ENCODE data around the gene WLS. TPM values are rescaled to one million over a fixed set of nuclear protein-coding genes. Genes with fewer than 3 reads are reported as not detected.
"Not testable (repeated sequence)": the region's sequence is repeated elsewhere in the genome, so short reads cannot be mapped to it uniquely, and the experiment has no call there.

The WLS gene
- polyA plus RNA-seq, 1 donor from 2014 or later, result 8.8 TPM

DNA sequence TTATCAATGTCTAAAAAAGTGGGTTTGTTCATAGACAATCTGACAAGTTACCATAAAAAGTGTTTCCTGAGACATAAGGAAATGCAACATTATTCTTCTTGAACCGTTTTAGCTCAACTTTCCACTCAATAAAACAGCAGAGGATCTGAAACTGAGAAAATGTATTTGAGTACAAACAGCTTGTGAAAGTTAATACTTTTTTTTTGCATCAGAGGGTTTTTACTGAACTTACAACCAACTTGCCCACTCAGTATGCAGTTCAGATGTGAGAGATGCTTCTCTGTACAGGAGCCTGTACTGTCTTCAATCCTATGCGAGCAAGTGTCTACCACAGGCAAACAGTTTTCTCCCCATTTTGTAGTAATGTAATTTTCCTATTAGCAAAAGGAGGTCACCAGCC is 71.4 kb downstream of the WLS start:
- H3K36me3 ChIP-seq (ENCODE audit: insufficient read depth, low read length); H3K9me3 ChIP-seq (ENCODE audit: low read length); H3K9ac ChIP-seq (ENCODE audit: low read length); H2AFZ ChIP-seq (ENCODE audit: low read depth, low read length); H3K4me3 ChIP-seq (ENCODE audit: low read length); H3K27ac ChIP-seq (ENCODE audit: low read length); H3K27me3 ChIP-seq (ENCODE audit: insufficient read depth, low read depth, low read length); H3K4me2 ChIP-seq (ENCODE audit: low read length); H3K79me2 ChIP-seq (replicated peaks; ENCODE audit: insufficient read depth, low read length); H3F3A ChIP-seq (ENCODE audit: insufficient read depth, low read length, poor library complexity, severe bottlenecking); H4K20me1 ChIP-seq (ENCODE audit: insufficient read depth); H3K9me2 ChIP-seq (ENCODE audit: insufficient read depth, low read length): not testable (repeated sequence)

DNA sequence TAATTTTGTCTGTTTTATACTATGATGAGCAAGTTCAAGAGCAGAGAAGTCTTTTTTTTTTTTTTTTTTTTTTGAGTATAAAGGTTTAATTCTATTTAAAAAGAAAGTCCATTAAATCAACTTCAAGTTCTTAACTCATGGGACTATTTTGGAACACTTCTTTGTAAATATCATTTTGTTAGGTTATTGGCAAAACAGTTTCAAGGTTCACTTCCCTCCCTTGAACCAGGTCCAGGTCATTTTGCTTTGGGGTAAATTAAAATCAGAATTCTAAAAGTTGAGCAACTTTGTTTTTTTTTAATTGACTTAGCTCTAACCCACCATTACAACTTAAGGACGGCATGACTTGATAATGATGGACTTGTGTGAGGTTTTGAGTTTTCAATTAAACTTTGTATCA is 72.3 kb downstream of the WLS start:
- no peaks in the 10 kb centered on the region for H4K20me1 ChIP-seq (ENCODE audit: insufficient read depth)
- TF ChIP-seq EP300 (conservative IDR thresholded peaks at IDR 0.05; ENCODE audit: poor library complexity, severe bottlenecking), result no peak
- no peak for TF ChIP-seq EZH2 (IDR thresholded peaks at IDR 0.05; ENCODE audit: borderline replicate concordance, insufficient read depth, low read length, poor library complexity, severe bottlenecking)
- TF ChIP-seq, protein P1, sequence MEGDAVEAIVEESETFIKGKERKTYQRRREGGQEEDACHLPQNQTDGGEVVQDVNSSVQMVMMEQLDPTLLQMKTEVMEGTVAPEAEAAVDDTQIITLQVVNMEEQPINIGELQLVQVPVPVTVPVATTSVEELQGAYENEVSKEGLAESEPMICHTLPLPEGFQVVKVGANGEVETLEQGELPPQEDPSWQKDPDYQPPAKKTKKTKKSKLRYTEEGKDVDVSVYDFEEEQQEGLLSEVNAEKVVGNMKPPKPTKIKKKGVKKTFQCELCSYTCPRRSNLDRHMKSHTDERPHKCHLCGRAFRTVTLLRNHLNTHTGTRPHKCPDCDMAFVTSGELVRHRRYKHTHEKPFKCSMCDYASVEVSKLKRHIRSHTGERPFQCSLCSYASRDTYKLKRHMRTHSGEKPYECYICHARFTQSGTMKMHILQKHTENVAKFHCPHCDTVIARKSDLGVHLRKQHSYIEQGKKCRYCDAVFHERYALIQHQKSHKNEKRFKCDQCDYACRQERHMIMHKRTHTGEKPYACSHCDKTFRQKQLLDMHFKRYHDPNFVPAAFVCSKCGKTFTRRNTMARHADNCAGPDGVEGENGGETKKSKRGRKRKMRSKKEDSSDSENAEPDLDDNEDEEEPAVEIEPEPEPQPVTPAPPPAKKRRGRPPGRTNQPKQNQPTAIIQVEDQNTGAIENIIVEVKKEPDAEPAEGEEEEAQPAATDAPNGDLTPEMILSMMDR (IDR thresholded peaks at IDR 0.05; ENCODE audit: poor library complexity, severe bottlenecking), result no peak
- TF ChIP-seq MXI1 (conservative IDR thresholded peaks at IDR 0.05; ENCODE audit: poor library complexity, severe bottlenecking), result no peak
- H3K9me2 ChIP-seq (ENCODE audit: insufficient read depth, low read length), result no peaks in the 10 kb centered on the region
- H3K27me3 ChIP-seq (ENCODE audit: insufficient read depth, low read depth, low read length), result no peaks in the 10 kb centered on the region
- H2AFZ ChIP-seq (ENCODE audit: low read depth, low read length), result no peak overlapping the region
- no peaks in the 10 kb centered on the region for H3K36me3 ChIP-seq (ENCODE audit: insufficient read depth, low read length)
- no peaks in the 10 kb centered on the region for H3K9me3 ChIP-seq (ENCODE audit: low read length)
- H3K9ac ChIP-seq (ENCODE audit: low read length), result no peak overlapping the region
- H3K4me3 ChIP-seq (ENCODE audit: low read length), result no peak overlapping the region
- no peak overlapping the region for H3K27ac ChIP-seq (ENCODE audit: low read length)
- no peak overlapping the region for H3K4me2 ChIP-seq (ENCODE audit: low read length)
- H3K79me2 ChIP-seq (replicated peaks; ENCODE audit: insufficient read depth, low read length), result no peaks in the 10 kb centered on the region
- H3F3A ChIP-seq (ENCODE audit: insufficient read depth, low read length, poor library complexity, severe bottlenecking), result no peaks in the 10 kb centered on the region

DNA sequence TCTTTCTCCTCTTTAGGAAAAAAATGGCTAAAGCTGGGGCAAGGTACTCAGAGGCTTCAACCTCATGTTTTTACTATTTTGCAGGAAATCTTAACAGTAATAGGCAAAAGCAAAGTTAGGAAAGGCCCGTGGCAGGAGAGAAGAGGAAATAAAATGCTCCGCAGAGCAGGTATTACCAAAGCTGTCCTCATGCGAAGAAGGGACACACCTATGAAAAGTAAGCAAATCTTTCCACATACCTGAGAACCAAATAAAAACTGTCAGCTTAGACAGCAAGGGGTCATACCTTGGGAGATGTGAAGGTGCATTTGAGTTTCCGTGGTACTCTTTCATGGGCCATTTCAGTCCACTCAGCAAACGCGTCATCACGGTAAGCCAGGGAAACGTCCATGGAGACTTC is 73.5 kb downstream of the WLS start:
- Histone ChIP-seq H3K4me3 (ENCODE audit: low read length) (no peak overlapping the region), H3K27me3 (ENCODE audit: insufficient read depth, low read depth, low read length) (no peaks in the 10 kb centered on the region), H3K9me2 (ENCODE audit: insufficient read depth, low read length) (no peaks in the 10 kb centered on the region), H3K36me3 (ENCODE audit: insufficient read depth, low read length) (no peaks in the 10 kb centered on the region), H3K4me2 (ENCODE audit: low read length) (no peak overlapping the region), H3F3A (ENCODE audit: insufficient read depth, low read length, poor library complexity, severe bottlenecking) (no peaks in the 10 kb centered on the region), H3K27ac (ENCODE audit: low read length) (no peak overlapping the region), H3K9me3 (ENCODE audit: low read length) (no peaks in the 10 kb centered on the region), H3K9ac (ENCODE audit: low read length) (no peak overlapping the region), H2AFZ (ENCODE audit: low read depth, low read length) (no peak overlapping the region), H4K20me1 (ENCODE audit: insufficient read depth) (no peaks in the 10 kb centered on the region), H3K79me2 (replicated peaks; ENCODE audit: insufficient read depth, low read length) (no peaks in the 10 kb centered on the region)
- TF ChIP-seq, protein P1 (IDR thresholded peaks at IDR 0.05; ENCODE audit: poor library complexity, severe bottlenecking), result no peak
- TF ChIP-seq POLR2AphosphoS5 (IDR thresholded peaks at IDR 0.05) (no peak), MXI1 (conservative IDR thresholded peaks at IDR 0.05; ENCODE audit: poor library complexity, severe bottlenecking) (no peak), EP300 (conservative IDR thresholded peaks at IDR 0.05; ENCODE audit: poor library complexity, severe bottlenecking) (no peak), RAD21 (conservative IDR thresholded peaks at IDR 0.05) (no peak)
- TF ChIP-seq, protein P2, sequence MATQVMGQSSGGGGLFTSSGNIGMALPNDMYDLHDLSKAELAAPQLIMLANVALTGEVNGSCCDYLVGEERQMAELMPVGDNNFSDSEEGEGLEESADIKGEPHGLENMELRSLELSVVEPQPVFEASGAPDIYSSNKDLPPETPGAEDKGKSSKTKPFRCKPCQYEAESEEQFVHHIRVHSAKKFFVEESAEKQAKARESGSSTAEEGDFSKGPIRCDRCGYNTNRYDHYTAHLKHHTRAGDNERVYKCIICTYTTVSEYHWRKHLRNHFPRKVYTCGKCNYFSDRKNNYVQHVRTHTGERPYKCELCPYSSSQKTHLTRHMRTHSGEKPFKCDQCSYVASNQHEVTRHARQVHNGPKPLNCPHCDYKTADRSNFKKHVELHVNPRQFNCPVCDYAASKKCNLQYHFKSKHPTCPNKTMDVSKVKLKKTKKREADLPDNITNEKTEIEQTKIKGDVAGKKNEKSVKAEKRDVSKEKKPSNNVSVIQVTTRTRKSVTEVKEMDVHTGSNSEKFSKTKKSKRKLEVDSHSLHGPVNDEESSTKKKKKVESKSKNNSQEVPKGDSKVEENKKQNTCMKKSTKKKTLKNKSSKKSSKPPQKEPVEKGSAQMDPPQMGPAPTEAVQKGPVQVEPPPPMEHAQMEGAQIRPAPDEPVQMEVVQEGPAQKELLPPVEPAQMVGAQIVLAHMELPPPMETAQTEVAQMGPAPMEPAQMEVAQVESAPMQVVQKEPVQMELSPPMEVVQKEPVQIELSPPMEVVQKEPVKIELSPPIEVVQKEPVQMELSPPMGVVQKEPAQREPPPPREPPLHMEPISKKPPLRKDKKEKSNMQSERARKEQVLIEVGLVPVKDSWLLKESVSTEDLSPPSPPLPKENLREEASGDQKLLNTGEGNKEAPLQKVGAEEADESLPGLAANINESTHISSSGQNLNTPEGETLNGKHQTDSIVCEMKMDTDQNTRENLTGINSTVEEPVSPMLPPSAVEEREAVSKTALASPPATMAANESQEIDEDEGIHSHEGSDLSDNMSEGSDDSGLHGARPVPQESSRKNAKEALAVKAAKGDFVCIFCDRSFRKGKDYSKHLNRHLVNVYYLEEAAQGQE (IDR thresholded peaks at IDR 0.05; ENCODE audit: borderline replicate concordance), result no peak

Data from neural cell (in vitro differentiated cells).